Ishikawa (cell line): ENCODE results near the gene ITIH5.
A peak's percentile ranks its signal among the peaks of the same experiment; 100 is the strongest.

ENCODE experiments used
- CEBPB ChIP-seq: IDR thresholded peaks from 2 replicates; pipeline ENCODE4 v1.6.1; 2012
- CREB1 ChIP-seq: IDR thresholded peaks from 2 replicates; pipeline ENCODE4 v1.6.1; 2012; ENCODE audit warnings: low read depth
- EGR1 ChIP-seq: IDR thresholded peaks from 2 replicates; pipeline ENCODE4 v1.6.1; 2012
- EP300 ChIP-seq: IDR thresholded peaks from 2 replicates; pipeline ENCODE4 v1.6.1; 2012; ENCODE audit warnings: borderline replicate concordance
- FOXM1 ChIP-seq: IDR thresholded peaks from 2 replicates; pipeline ENCODE4 v1.6.1; 2012; ENCODE audit warnings: low read depth, borderline replicate concordance
- NFIC ChIP-seq: IDR thresholded peaks from 2 replicates; pipeline ENCODE4 v1.6.1; 2012
- RAD21 ChIP-seq: IDR thresholded peaks from 2 replicates; pipeline ENCODE4 v1.6.1; 2012; ENCODE audit warnings: low read depth
- TAF1 ChIP-seq: IDR thresholded peaks from 2 replicates; pipeline ENCODE4 v1.6.1; 2012; ENCODE audit warnings: low read depth, mild to moderate bottlenecking
- TCF12 ChIP-seq: IDR thresholded peaks from 2 replicates; pipeline ENCODE4 v1.6.1; 2012; ENCODE audit warnings: low read depth
- TEAD4 ChIP-seq: IDR thresholded peaks from 2 replicates; pipeline ENCODE4 v1.6.1; 2012
- USF1 ChIP-seq: IDR thresholded peaks from 2 replicates; pipeline ENCODE4 v1.6.1; 2012
- YY1 ChIP-seq: IDR thresholded peaks from 2 replicates; pipeline ENCODE4 v1.6.1; 2012; ENCODE audit warnings: low read depth
- ZBTB7A ChIP-seq: IDR thresholded peaks from 2 replicates; pipeline ENCODE4 v1.6.1; 2012; ENCODE audit warnings: low read depth
- TF ChIP-seq, protein P1 (sequence below): IDR thresholded peaks from 2 replicates; pipeline ENCODE4 v1.6.1; 2012
- TF ChIP-seq, protein P2 (sequence below): IDR thresholded peaks from 2 replicates; pipeline ENCODE4 v1.6.1; 2012; ENCODE audit warnings: low read depth, mild to moderate bottlenecking

Gene ITIH5

DNA sequence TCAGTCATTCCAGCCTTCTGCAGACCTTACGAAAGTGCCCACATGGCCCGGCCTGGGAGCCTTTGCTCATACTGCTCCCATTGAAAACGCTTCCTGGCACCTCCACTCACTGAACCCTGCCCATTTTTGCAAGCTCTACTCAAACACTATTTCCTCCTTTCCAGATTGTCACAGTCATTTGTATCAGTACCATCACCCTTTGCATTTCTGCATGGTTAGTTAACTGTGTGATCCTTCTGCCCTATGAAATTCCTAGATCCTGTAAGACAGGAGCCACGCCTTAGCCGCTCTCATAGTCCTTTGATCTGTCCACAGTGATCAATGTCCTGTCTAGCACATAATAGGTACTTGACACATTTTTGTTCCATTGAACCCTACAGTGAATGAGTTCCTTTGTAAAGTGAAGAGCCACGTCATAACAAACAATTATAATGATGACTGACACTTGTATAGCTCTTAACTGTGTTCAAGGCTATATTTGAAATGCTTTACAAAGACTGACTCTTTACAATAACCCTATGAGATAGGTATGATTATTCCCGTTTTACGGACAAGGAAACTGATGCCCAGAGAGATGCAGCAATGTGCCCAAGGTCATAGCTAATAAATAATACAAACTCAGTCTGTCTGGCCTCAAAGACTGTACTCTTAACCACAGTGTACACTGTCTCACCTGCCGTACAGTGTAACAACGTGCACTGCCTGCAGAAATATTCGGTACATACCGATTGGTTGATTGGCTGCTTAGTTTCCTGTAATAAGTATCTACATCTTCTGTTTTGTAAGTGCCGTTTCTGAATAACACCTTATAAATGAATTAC lies 19.8 kb upstream of the ITIH5 start:
- peak; percentile 64; the same call in 1 of the 2 replicates for TF ChIP-seq EP300
- no peak for TF ChIP-seq USF1
- peak; percentile 64; the same call in 1 of the 2 replicates for TF ChIP-seq TCF12
- TF ChIP-seq, protein P1, sequence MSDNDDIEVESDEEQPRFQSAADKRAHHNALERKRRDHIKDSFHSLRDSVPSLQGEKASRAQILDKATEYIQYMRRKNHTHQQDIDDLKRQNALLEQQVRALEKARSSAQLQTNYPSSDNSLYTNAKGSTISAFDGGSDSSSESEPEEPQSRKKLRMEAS = no peak
- TF ChIP-seq, protein P2, sequence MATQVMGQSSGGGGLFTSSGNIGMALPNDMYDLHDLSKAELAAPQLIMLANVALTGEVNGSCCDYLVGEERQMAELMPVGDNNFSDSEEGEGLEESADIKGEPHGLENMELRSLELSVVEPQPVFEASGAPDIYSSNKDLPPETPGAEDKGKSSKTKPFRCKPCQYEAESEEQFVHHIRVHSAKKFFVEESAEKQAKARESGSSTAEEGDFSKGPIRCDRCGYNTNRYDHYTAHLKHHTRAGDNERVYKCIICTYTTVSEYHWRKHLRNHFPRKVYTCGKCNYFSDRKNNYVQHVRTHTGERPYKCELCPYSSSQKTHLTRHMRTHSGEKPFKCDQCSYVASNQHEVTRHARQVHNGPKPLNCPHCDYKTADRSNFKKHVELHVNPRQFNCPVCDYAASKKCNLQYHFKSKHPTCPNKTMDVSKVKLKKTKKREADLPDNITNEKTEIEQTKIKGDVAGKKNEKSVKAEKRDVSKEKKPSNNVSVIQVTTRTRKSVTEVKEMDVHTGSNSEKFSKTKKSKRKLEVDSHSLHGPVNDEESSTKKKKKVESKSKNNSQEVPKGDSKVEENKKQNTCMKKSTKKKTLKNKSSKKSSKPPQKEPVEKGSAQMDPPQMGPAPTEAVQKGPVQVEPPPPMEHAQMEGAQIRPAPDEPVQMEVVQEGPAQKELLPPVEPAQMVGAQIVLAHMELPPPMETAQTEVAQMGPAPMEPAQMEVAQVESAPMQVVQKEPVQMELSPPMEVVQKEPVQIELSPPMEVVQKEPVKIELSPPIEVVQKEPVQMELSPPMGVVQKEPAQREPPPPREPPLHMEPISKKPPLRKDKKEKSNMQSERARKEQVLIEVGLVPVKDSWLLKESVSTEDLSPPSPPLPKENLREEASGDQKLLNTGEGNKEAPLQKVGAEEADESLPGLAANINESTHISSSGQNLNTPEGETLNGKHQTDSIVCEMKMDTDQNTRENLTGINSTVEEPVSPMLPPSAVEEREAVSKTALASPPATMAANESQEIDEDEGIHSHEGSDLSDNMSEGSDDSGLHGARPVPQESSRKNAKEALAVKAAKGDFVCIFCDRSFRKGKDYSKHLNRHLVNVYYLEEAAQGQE = no peak
- no peak for TF ChIP-seq EGR1
- no peak for TF ChIP-seq RAD21
- TF ChIP-seq TAF1 = no peak
- no peak for TF ChIP-seq YY1
- TF ChIP-seq NFIC = no peak
- no peak for TF ChIP-seq ZBTB7A
- peak; percentile 63; the same call in 1 of the 2 replicates for TF ChIP-seq TEAD4
- TF ChIP-seq CREB1 = no peak
- 0 out of 2 replicates have a peak, but pooled peaks have one; percentile 21 for TF ChIP-seq FOXM1
- no peak for TF ChIP-seq CEBPB

GRCh38 chr10:7679256-7679655 lies 12.5 kb upstream of the ITIH5 start:
- TF ChIP-seq TCF12 (no peak), ZBTB7A (no peak), USF1 (no peak), FOXM1 (no peak), NFIC (no peak), YY1 (no peak), TAF1 (no peak), RAD21 (no peak), EGR1 (no peak), EP300 (no peak), CEBPB (no peak), TEAD4 (no peak), CREB1 (no peak)
- TF ChIP-seq, protein P1 = no peak
- TF ChIP-seq, protein P2 = no peak

GRCh38 chr10:7672341-7673134 lies 5.8 kb upstream of the ITIH5 start:
- TF ChIP-seq EGR1 (no peak), TCF12 (no peak), NFIC (no peak), FOXM1 (no peak), ZBTB7A (no peak), RAD21 (no peak), TAF1 (no peak), TEAD4 (no peak), YY1 (no peak), CEBPB (no peak)
- TF ChIP-seq, protein P1 = no peak
- TF ChIP-seq, protein P2 = no peak
